Left lung (tissue), 10 donors: ENCODE data around the gene C1QC. TPM values are rescaled to one million over a fixed set of nuclear protein-coding genes. Genes with fewer than 3 reads are reported as not detected.

Source experiments
- ATAC-seq: fragments of 200-7000 bp; cut with Tn5 transposase; one replicate; pipeline ENCODE4 v1.9.1; 2020; ENCODE audit warnings: moderate library complexity
- DNase-seq, 4 donors: peaks; one replicate each; pipeline ENCODE4 v3.0.0-alpha.2; 2013 to 2020
- H3K27ac ChIP-seq, 2 donors: fragments of 200-600 bp; sonication (generic) in 1 of 2; one replicate each; pipeline versions ENCODE4 v1.5.0 to v1.8.0; 2020 to 2021
- H3K27me3 ChIP-seq, 2 donors: fragments of 200-600 bp; sonication (generic) in 1 of 2; one replicate each; pipeline versions ENCODE4 v1.5.0 to v1.8.0; 2020 to 2021
- H3K36me3 ChIP-seq, 2 donors: fragments of 200-600 bp; sonication (generic) in 1 of 2; one replicate each; pipeline versions ENCODE4 v1.5.0 to v1.8.0; 2020 to 2021
- H3K4me1 ChIP-seq, 2 donors: fragments of 200-600 bp; one replicate each; pipeline ENCODE4 v1.8.0; 2021
- H3K4me3 ChIP-seq, 2 donors: fragments of 200-600 bp; sonication (generic) in 1 of 2; one replicate each; pipeline versions ENCODE4 v1.5.0 to v1.8.0; 2020 to 2021; ENCODE audit warnings: mild to moderate bottlenecking in 1 of 2
- H3K9me3 ChIP-seq, 2 donors: fragments of 200-600 bp; sonication (generic) in 1 of 2; one replicate each; pipeline versions ENCODE4 v1.5.0 to v1.8.0; 2020 to 2021
- CTCF ChIP-seq, 2 donors: fragments of 200-600 bp; sonication (generic) in 1 of 2; IDR thresholded peaks; one replicate each; pipeline versions ENCODE4 v1.5.0 to v1.8.0; 2021; ENCODE audit warnings: antibody characterized with exemption in 2 of 2
- intact Hi-C, 2 donors: fragments of 100-400 bp; cut with DNase I; formaldehyde crosslinking; loops; one replicate each; pipeline versions ENCODE4 v1.11.2 to v1.14.2; 2022
- microRNA-seq, 2 donors: library from miRNA; unstranded; fragments of <30 nt; microRNA quantifications; one replicate each; pipeline ENCODE4, GENCODE V29; 2019
- polyA plus RNA-seq, 6 donors: library from polyadenylated mRNA; unstranded; fragments of 120-200 nt; gene quantifications; one replicate each; pipeline ENCODE4 v1.2.1, GENCODE V29; 2013; ENCODE audit not compliant: insufficient read length in 6 of 6
- total RNA-seq, 2 donors: library from RNA; stranded (reverse); fragmentation: NEBNext Ultra II Directional; extraction: Animal tissue kit (Norgen Biotek cat#: 25700); gene quantifications; one replicate each; pipeline ENCODE4 v1.2.1, GENCODE V29; 2021
- donor health status: DM: no; HTN: yes; CAD: no.
- donor health status: DM: no; HTN: no; CAD: no.

The C1QC gene
- total and polyA plus RNA-seq, 8 donors = 21.3 to 577 (median 26.1) TPM

DNA sequence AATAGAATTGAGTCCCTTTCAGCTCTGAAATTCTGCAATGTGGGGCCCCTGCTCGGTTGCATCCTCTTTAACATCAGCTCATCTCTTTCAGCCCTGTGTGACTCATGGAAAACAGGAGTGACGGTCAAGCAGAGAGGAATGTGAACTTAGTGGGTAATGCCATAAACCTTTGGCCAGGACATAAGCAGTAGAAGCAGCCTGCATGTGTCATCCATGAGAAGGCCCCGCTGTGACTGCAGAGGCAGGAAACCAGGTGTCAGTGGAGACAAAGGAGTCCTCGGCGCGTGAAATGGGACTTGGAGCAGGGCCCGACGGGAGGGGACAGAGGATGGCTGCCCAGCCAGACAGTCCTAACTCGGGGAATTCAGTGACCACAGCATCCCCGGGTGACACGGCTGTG lies 46.1 kb downstream of the C1QC start:
- peak; percentile 25 for ATAC-seq

DNA sequence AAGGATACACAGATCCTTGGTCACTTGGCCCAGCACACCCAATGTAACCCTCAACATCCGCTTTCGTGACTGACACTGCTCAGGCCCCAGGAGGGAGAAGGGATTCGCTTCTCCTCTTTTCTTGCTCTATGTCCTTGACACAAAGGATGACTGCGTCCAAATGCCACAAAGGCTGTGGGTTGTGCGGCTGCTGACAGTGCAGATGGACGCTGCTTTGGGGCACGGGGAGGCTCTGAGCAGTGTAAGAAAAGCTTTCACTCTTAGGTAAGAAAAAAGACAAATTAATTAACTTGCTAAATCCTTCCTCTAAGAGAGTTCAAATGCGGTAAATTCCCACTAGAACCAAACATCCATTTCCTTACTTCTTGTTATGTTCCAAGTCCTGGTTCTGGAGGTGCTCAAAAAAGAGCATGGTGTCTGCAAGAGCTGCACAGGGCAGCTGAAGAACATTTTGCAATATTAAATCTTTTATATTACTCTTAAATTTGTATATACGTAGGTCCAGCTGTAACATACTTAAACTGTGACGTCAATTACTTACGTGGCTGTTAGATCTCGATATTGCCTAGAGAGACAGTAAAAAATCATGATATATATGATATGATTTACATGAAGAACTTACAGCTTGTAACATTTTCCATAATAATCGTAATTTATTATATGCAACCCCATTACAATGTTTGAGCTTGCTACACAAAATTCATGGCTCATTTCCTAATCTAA lies 47.8 kb downstream of the C1QC start:
- Histone ChIP-seq H3K36me3 (no peaks in the 10 kb centered on the region), H3K4me1 (no peaks in the 10 kb centered on the region), H3K27me3 (peaks cover 0 to 34% of the 10 kb centered on the region in 2 donors), H3K27ac (no peak overlapping the region), H3K9me3 (no peaks in the 10 kb centered on the region), H3K4me3 (no peak overlapping the region)
- intact Hi-C loops = no loop called here
- ATAC-seq (no peak), DNase-seq (no peak)
- no peak for TF ChIP-seq CTCF (IDR thresholded peaks at IDR 0.05)

More for the DNA sequence above, 46.1 kb downstream of the C1QC start:
- H3K9me3 ChIP-seq = no peaks in the 10 kb centered on the region
- no peaks in the 10 kb centered on the region for H3K4me1 ChIP-seq
- DNase-seq = no peak
- H3K36me3 ChIP-seq = no peaks in the 10 kb centered on the region
- intact Hi-C loops = no loop called here
- H3K27ac ChIP-seq = no peak overlapping the region
- peaks cover 0 to 45% of the 10 kb centered on the region in 2 donors for H3K27me3 ChIP-seq
- no peak for TF ChIP-seq CTCF (IDR thresholded peaks at IDR 0.05)
- H3K4me3 ChIP-seq = no peak overlapping the region

- no peak for TF ChIP-seq CTCF (IDR thresholded peaks at IDR 0.05)
- Histone ChIP-seq H3K4me1 (no peaks in the 10 kb centered on the region), H3K36me3 (no peaks in the 10 kb centered on the region), H3K27ac (no peak overlapping the region), H3K4me3 (no peak overlapping the region), H3K27me3 (peaks cover 0 to 12% of the 10 kb centered on the region in 2 donors), H3K9me3 (no peaks in the 10 kb centered on the region)
- ATAC-seq (no peak), DNase-seq (no peak)
- intact Hi-C loops = no loop called here
Observed at GRCh38 chr1:22694172-22694571, 50.7 kb downstream of the C1QC start.

DNA sequence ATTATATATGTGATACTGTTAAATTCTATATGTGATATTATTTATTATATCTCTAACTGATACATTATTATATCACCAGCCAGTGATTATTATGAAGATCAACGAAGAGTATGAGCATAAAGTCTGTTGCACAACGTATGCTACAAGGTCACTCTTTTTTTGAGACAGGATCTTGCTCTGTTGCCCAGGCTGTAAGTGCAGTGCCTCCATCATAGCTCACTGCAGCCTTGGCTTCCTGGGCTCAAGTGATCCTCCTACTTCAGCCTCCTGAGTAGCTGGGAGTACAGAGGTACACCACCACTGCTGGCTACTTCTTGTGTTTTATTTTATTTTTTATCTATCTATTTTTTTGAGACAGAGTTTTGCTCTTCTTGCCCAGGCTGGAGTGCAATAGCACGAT lies 53.2 kb downstream of the C1QC start:
- H3K27me3 ChIP-seq = peaks cover 0 to 6% of the 10 kb centered on the region in 2 donors
- intact Hi-C loops = no loop called here

More for the DNA sequence above, 53.2 kb downstream of the C1QC start:
- Histone ChIP-seq H3K27ac (no peak overlapping the region), H3K4me3 (no peak overlapping the region), H3K4me1 (no peaks in the 10 kb centered on the region), H3K36me3 (no peaks in the 10 kb centered on the region), H3K9me3 (no peaks in the 10 kb centered on the region)
- DNase-seq = no peak
- ATAC-seq = no peak
- TF ChIP-seq CTCF (IDR thresholded peaks at IDR 0.05) = no peak

Small RNA genes within 50 kb of the gene (microRNA-seq; reads per million reads assigned to microRNA genes)
- 0 to 0.27 reads per million in 2 donors for gene MIR6127

Other genes starting within 250 kb of the C1QC start
- gene ZBTB40, start 191.8 kb upstream of the C1QC start, total RNA-seq = 10 to 100 TPM; 19.6 to 20.6 TPM
- gene ZBTB40, start 191.8 kb upstream of the C1QC start, polyA plus RNA-seq = 10 to 100 TPM; 16.0 to 24.8 (median 21.5) TPM
- gene EPHA8, start 80.1 kb upstream of the C1QC start, total RNA-seq = not detected
- gene EPHA8, start 80.1 kb upstream of the C1QC start, polyA plus RNA-seq = under 1 TPM in 3 of 6 donors, not detected in 3; 0.07 to 0.21 (median 0.18) TPM
- gene C1QA, start 7.0 kb upstream of the C1QC start, total RNA-seq = 100 to 1,000 TPM; 395 to 476 TPM
- 10 to 100 TPM; 15.3 to 25.3 (median 22.1) TPM for gene C1QA, start 7.0 kb upstream of the C1QC start, polyA plus RNA-seq
- gene C1QB, start 9.6 kb downstream of the C1QC start, total RNA-seq = 100 to 1,000 TPM; 611 to 648 TPM
- 10 to 100 TPM; 12.3 to 18.4 (median 16.9) TPM for gene C1QB, start 9.6 kb downstream of the C1QC start, polyA plus RNA-seq
- 10 to 100 TPM; 11.3 to 15.9 TPM for gene EPHB2, start 67.2 kb downstream of the C1QC start, total RNA-seq
- gene EPHB2, start 67.2 kb downstream of the C1QC start, polyA plus RNA-seq = 10 to 100 TPM; 13.7 to 21.0 (median 18.6) TPM